Measurements from ENCODE around the gene ACTA2. TPM values are rescaled to one million over a fixed set of nuclear protein-coding genes. Genes with fewer than 3 reads are reported as not detected.
"Not testable (repeated sequence)": the region's sequence is repeated elsewhere in the genome, so short reads cannot be mapped to it uniquely, and the experiment has no call there.

Gene ACTA2
- total RNA-seq, 1 experiment from 2014 or later, result 1.3 TPM

GRCh38 chr10:88941026-88941425, 11.5 kb downstream of the ACTA2 start:
- Histone ChIP-seq H2AFZ (ENCODE audit: low read length) (no peak overlapping the region), H3K27ac (ENCODE audit: low read length) (no peak overlapping the region), H3K4me3 (ENCODE audit: low read length) (no peak overlapping the region), H3K79me2 (ENCODE audit: low read length) (no peaks in the 10 kb centered on the region), H3K4me1 (ENCODE audit: low read length) (peaks cover 34% of the 10 kb centered on the region), H3K9ac (ENCODE audit: low read length) (no peak overlapping the region), H3K9me3 (ENCODE audit: low read length) (no peaks in the 10 kb centered on the region), H4K20me1 (ENCODE audit: insufficient read depth, low read depth, low read length) (no peaks in the 10 kb centered on the region), H3K27me3 (ENCODE audit: low read length) (no peaks in the 10 kb centered on the region), H3K4me2 (ENCODE audit: low read depth, low read length, poor library complexity, severe bottlenecking) (no peak overlapping the region), H3K9me2 (replicated peaks; ENCODE audit: insufficient read depth, low read length) (no peaks in the 10 kb centered on the region), H3K36me3 (ENCODE audit: insufficient read depth, low read length) (no peaks in the 10 kb centered on the region; the same call in 1 of the 2 replicates)
- no peak for DNase-seq

GRCh38 chr10:88938938-88939337, 13.6 kb downstream of the ACTA2 start:
- no peak for DNase-seq
- Histone ChIP-seq H3K4me3 (ENCODE audit: low read length) (no peak overlapping the region), H3K4me2 (ENCODE audit: low read depth, low read length, poor library complexity, severe bottlenecking) (no peak overlapping the region), H3K79me2 (ENCODE audit: low read length) (no peaks in the 10 kb centered on the region), H3K27me3 (ENCODE audit: low read length) (no peaks in the 10 kb centered on the region), H3K9ac (ENCODE audit: low read length) (no peak overlapping the region), H4K20me1 (ENCODE audit: insufficient read depth, low read depth, low read length) (no peaks in the 10 kb centered on the region), H2AFZ (ENCODE audit: low read length) (no peak overlapping the region), H3K27ac (ENCODE audit: low read length) (no peak overlapping the region), H3K9me3 (ENCODE audit: low read length) (no peaks in the 10 kb centered on the region), H3K4me1 (ENCODE audit: low read length) (peaks cover 31% of the 10 kb centered on the region), H3K36me3 (ENCODE audit: insufficient read depth, low read length) (no peaks in the 10 kb centered on the region; the same call in 1 of the 2 replicates), H3K9me2 (replicated peaks; ENCODE audit: insufficient read depth, low read length) (no peaks in the 10 kb centered on the region)

GRCh38 chr10:88938039-88938438, 14.5 kb downstream of the ACTA2 start:
- no peaks in the 10 kb centered on the region for H4K20me1 ChIP-seq (ENCODE audit: insufficient read depth, low read depth, low read length)
- DNase-seq, result no peak
- no peaks in the 10 kb centered on the region; the same call in 1 of the 2 replicates for H3K36me3 ChIP-seq (ENCODE audit: insufficient read depth, low read length)
- no peak overlapping the region for H3K4me3 ChIP-seq (ENCODE audit: low read length)
- no peak overlapping the region for H3K9ac ChIP-seq (ENCODE audit: low read length)
- no peaks in the 10 kb centered on the region for H3K9me2 ChIP-seq (replicated peaks; ENCODE audit: insufficient read depth, low read length)
- H2AFZ ChIP-seq (ENCODE audit: low read length), result no peak overlapping the region
- no peaks in the 10 kb centered on the region for H3K27me3 ChIP-seq (ENCODE audit: low read length)
- no peak overlapping the region for H3K4me2 ChIP-seq (ENCODE audit: low read depth, low read length, poor library complexity, severe bottlenecking)
- no peaks in the 10 kb centered on the region for H3K9me3 ChIP-seq (ENCODE audit: low read length)
- H3K27ac ChIP-seq (ENCODE audit: low read length), result no peak overlapping the region
- peaks cover 26% of the 10 kb centered on the region for H3K4me1 ChIP-seq (ENCODE audit: low read length)
- no peaks in the 10 kb centered on the region for H3K79me2 ChIP-seq (ENCODE audit: low read length)

GRCh38 chr10:88936656-88937055, 15.9 kb downstream of the ACTA2 start:
- DNase-seq, result no peak
- H3K9me3 ChIP-seq (ENCODE audit: low read length), result no peaks in the 10 kb centered on the region
- H3K4me2 ChIP-seq (ENCODE audit: low read depth, low read length, poor library complexity, severe bottlenecking), result peak overlapping the region; percentile 23

GRCh38 chr10:88934900-88935672, 17.5 kb downstream of the ACTA2 start:
- Histone ChIP-seq H3K9me2 (replicated peaks; ENCODE audit: insufficient read depth, low read length) (no peaks in the 10 kb centered on the region), H3K27me3 (ENCODE audit: low read length) (no peaks in the 10 kb centered on the region), H3K4me1 (ENCODE audit: low read length) (peaks cover 35% of the 10 kb centered on the region), H3K4me3 (ENCODE audit: low read length) (no peak overlapping the region), H2AFZ (ENCODE audit: low read length) (no peak overlapping the region), H3K4me2 (ENCODE audit: low read depth, low read length, poor library complexity, severe bottlenecking) (peak overlapping the region; percentile 23), H3K27ac (ENCODE audit: low read length) (no peak overlapping the region), H3K9ac (ENCODE audit: low read length) (no peak overlapping the region), H3K9me3 (ENCODE audit: low read length) (no peaks in the 10 kb centered on the region), H4K20me1 (ENCODE audit: insufficient read depth, low read depth, low read length) (no peaks in the 10 kb centered on the region), H3K79me2 (ENCODE audit: low read length) (no peaks in the 10 kb centered on the region), H3K36me3 (ENCODE audit: insufficient read depth, low read length) (no peaks in the 10 kb centered on the region; the same call in 1 of the 2 replicates)
- DNase-seq, result peak; percentile 85

More at GRCh38 chr10:88936656-88937055, 15.9 kb downstream of the ACTA2 start:
- H3K27me3 ChIP-seq (ENCODE audit: low read length), result no peaks in the 10 kb centered on the region
- no peak overlapping the region for H3K9ac ChIP-seq (ENCODE audit: low read length)
- no peaks in the 10 kb centered on the region for H3K9me2 ChIP-seq (replicated peaks; ENCODE audit: insufficient read depth, low read length)
- no peak overlapping the region for H2AFZ ChIP-seq (ENCODE audit: low read length)
- H3K36me3 ChIP-seq (ENCODE audit: insufficient read depth, low read length), result no peaks in the 10 kb centered on the region; the same call in 1 of the 2 replicates
- H3K4me3 ChIP-seq (ENCODE audit: low read length), result no peak overlapping the region
- peaks cover 33% of the 10 kb centered on the region for H3K4me1 ChIP-seq (ENCODE audit: low read length)
- H4K20me1 ChIP-seq (ENCODE audit: insufficient read depth, low read depth, low read length), result no peaks in the 10 kb centered on the region
- H3K27ac ChIP-seq (ENCODE audit: low read length), result peak overlapping the region; percentile 43
- no peaks in the 10 kb centered on the region for H3K79me2 ChIP-seq (ENCODE audit: low read length)

- Histone ChIP-seq H3K27ac (ENCODE audit: low read length) (no peak overlapping the region), H3K79me2 (ENCODE audit: low read length) (no peaks in the 10 kb centered on the region), H2AFZ (ENCODE audit: low read length) (no peak overlapping the region), H3K4me2 (ENCODE audit: low read depth, low read length, poor library complexity, severe bottlenecking) (no peak overlapping the region), H3K9ac (ENCODE audit: low read length) (no peak overlapping the region), H4K20me1 (ENCODE audit: insufficient read depth, low read depth, low read length) (no peaks in the 10 kb centered on the region), H3K4me1 (ENCODE audit: low read length) (peaks cover 35% of the 10 kb centered on the region), H3K27me3 (ENCODE audit: low read length) (no peaks in the 10 kb centered on the region), H3K9me2 (replicated peaks; ENCODE audit: insufficient read depth, low read length) (no peaks in the 10 kb centered on the region), H3K36me3 (ENCODE audit: insufficient read depth, low read length) (no peaks in the 10 kb centered on the region; the same call in 1 of the 2 replicates), H3K4me3 (ENCODE audit: low read length) (no peak overlapping the region), H3K9me3 (ENCODE audit: low read length) (no peaks in the 10 kb centered on the region)
- DNase-seq, result no peak
Measured at GRCh38 chr10:88933564-88933963, 19.0 kb downstream of the ACTA2 start.

- Histone ChIP-seq H3K4me3 (ENCODE audit: low read length) (no peak overlapping the region), H3K27me3 (ENCODE audit: low read length) (no peaks in the 10 kb centered on the region), H3K36me3 (ENCODE audit: insufficient read depth, low read length) (no peaks in the 10 kb centered on the region), H3K79me2 (ENCODE audit: low read length) (no peaks in the 10 kb centered on the region), H3K9me2 (replicated peaks; ENCODE audit: insufficient read depth, low read length) (no peaks in the 10 kb centered on the region), H3K9me3 (ENCODE audit: low read length) (no peaks in the 10 kb centered on the region), H3K9ac (ENCODE audit: low read length) (no peak overlapping the region), H2AFZ (ENCODE audit: low read length) (no peak overlapping the region), H3K4me1 (ENCODE audit: low read length) (peaks cover 35% of the 10 kb centered on the region), H3K4me2 (ENCODE audit: low read depth, low read length, poor library complexity, severe bottlenecking) (peak overlapping the region; percentile 35), H4K20me1 (ENCODE audit: insufficient read depth, low read depth, low read length) (no peaks in the 10 kb centered on the region), H3K27ac (ENCODE audit: low read length) (peak overlapping the region; percentile 65)
- DNase-seq, result peak; percentile 87
Measured at GRCh38 chr10:88932539-88933256, 19.9 kb downstream of the ACTA2 start.

GRCh38 chr10:88932029-88932428, 20.5 kb downstream of the ACTA2 start:
- H3K27me3 ChIP-seq (ENCODE audit: low read length); H3K4me3 ChIP-seq (ENCODE audit: low read length); DNase-seq; H3K9ac ChIP-seq (ENCODE audit: low read length); H2AFZ ChIP-seq (ENCODE audit: low read length); H3K36me3 ChIP-seq (ENCODE audit: insufficient read depth, low read length); H4K20me1 ChIP-seq (ENCODE audit: insufficient read depth, low read depth, low read length); H3K9me2 ChIP-seq (replicated peaks; ENCODE audit: insufficient read depth, low read length); H3K79me2 ChIP-seq (ENCODE audit: low read length); H3K9me3 ChIP-seq (ENCODE audit: low read length): not testable (repeated sequence)
- peak overlapping the region; percentile 35 for H3K4me2 ChIP-seq (ENCODE audit: low read depth, low read length, poor library complexity, severe bottlenecking)
- H3K4me1 ChIP-seq (ENCODE audit: low read length), result peaks cover 30% of the 10 kb centered on the region
- H3K27ac ChIP-seq (ENCODE audit: low read length), result peak overlapping the region; percentile 65
